GM18499 (cell line): ENCODE data around the gene ANKRD53.
"Not testable (repeated sequence)": the region's sequence is repeated elsewhere in the genome, so short reads cannot be mapped to it uniquely, and the experiment has no call there.

ENCODE experiments used
- ATAC-seq: cut with Tn5 transposase; IDR thresholded peaks from one replicate; pipeline ENCODE4 v1.9.1; 2021; ENCODE audit warnings: moderate number of reproducible peaks; ENCODE audit not compliant: insufficient read depth, unreplicated experiment

ANKRD53 gene

GRCh38 chr2:71003966-71004755, 25.7 kb downstream of the ANKRD53 start:
- ATAC-seq: no peak

- ATAC-seq: no peak
Observed at GRCh38 chr2:71004857-71005256, 26.4 kb downstream of the ANKRD53 start.

GRCh38 chr2:71005271-71006202, 27.1 kb downstream of the ANKRD53 start:
- ATAC-seq: no peak

GRCh38 chr2:71006323-71006722, 27.9 kb downstream of the ANKRD53 start:
- no peak for ATAC-seq

- ATAC-seq: no peak
Observed at GRCh38 chr2:71006955-71007799, 28.7 kb downstream of the ANKRD53 start.

- no peak for ATAC-seq
Observed at GRCh38 chr2:71008342-71008741, 29.9 kb downstream of the ANKRD53 start.

- ATAC-seq: not testable (repeated sequence)
Observed at GRCh38 chr2:71011786-71012185, 33.4 kb downstream of the ANKRD53 start.

GRCh38 chr2:71018625-71019024, 40.2 kb downstream of the ANKRD53 start:
- no peak for ATAC-seq

GRCh38 chr2:71019989-71020388, 41.6 kb downstream of the ANKRD53 start:
- not testable (repeated sequence) for ATAC-seq

GRCh38 chr2:71021394-71021793, 43.0 kb downstream of the ANKRD53 start:
- not testable (repeated sequence) for ATAC-seq

- ATAC-seq: not testable (repeated sequence)
Observed at GRCh38 chr2:71023553-71024243, 45.3 kb downstream of the ANKRD53 start.
